ENCODE data around the gene RPL27.
A peak's percentile ranks its signal among the peaks of the same experiment; 100 is the strongest.
"Not testable (repeated sequence)": the region's sequence is repeated elsewhere in the genome, so short reads cannot be mapped to it uniquely, and the experiment has no call there.

RPL27 gene

DNA sequence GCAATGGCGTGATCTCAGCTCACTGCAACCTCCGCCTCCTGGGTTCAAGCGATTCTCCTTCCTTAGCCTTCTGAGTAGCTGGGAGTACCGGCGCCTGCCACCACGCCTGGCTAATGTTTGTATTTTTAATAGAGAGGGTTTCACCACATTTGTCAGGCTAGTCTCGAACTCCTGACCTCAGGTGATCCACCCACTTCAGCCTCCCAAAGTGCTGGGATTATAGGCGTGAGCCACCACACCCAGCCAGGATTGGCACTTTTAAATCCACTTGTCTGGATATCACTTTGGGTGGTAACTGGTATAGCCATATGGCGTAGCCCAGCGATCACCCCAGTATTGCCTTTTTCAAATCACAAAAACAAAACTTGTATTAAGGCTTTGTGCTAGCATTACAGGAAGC, 4.3 kb upstream of the RPL27 start:
- not testable (repeated sequence) for DNase-seq (ENCODE audit: low spot score)

DNA sequence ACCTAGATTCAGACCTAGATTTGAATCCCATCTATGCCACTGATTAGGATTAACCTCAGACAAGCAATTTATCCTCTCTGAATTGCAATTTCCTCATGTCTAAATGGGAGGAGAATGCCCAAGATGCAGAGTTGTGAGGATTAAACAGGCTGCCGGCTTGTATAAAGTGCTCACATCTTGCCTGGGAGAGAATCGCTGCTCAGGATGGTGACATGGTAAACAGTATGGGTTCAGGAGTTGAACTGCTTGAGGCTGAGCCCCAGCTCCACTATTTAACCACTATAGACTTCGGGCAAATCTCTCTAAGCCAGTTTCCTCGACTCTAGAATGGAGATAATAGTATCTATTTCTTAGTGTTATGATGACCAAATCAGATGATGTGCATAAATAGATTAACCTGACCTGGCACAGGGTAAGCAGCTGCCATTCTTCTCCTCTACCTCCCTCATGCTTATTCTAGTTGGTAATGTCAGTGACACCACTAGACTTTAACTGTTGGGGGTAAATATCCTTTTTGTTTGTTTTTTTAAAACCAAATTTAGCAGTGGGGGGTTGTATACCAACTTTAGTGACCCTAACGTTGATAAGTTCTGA, 732 bp upstream of the RPL27 start:
- no peak for DNase-seq (ENCODE audit: low spot score)

DNA sequence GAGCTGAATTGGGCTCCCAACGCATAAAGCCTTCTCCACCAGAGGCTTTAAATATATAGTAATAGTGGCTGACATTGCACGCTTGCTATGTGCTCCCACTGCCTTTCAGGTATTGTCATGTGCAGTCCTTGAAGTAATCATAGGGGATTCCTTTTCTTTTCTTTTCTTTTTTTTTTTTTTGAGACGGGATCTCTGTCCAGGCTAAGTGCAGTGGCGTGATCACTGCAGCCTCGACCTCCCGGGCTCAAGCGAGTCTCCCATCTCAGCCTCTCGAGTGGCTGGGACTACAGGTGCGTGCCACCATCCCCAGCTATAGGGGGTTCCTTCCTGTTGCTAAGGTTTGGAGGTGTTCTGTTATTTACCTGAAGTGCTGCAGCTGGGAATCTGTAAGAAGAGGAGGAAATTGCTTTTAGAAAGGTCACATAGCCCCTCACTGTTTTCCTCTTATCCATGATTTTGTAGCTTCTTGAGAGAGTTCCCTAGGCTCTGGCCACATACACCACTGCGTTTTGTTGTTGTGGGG, 845 bp downstream of the RPL27 start:
- DNase-seq (ENCODE audit: low spot score) = no peak

DNA sequence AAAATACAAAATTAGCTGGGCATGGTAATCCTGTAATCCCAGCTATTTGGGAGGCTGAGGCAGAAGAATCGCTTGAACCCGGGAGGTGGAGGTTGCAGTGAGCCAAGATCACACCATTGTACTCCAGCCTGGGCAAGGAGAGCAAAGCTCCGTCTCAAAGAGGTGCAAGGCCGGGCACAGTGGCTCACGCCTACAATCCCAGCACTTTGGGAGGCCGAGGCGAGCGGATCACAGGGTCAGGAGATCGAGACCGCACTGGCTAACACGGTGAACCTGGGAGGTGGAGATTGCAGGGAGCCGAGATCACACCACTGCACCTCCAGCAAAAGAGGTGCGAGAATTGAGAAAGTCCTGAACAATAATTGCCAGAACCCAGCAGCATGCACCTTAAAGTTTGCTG, 2.7 kb downstream of the RPL27 start:
- not testable (repeated sequence) for DNase-seq (ENCODE audit: low spot score)

DNA sequence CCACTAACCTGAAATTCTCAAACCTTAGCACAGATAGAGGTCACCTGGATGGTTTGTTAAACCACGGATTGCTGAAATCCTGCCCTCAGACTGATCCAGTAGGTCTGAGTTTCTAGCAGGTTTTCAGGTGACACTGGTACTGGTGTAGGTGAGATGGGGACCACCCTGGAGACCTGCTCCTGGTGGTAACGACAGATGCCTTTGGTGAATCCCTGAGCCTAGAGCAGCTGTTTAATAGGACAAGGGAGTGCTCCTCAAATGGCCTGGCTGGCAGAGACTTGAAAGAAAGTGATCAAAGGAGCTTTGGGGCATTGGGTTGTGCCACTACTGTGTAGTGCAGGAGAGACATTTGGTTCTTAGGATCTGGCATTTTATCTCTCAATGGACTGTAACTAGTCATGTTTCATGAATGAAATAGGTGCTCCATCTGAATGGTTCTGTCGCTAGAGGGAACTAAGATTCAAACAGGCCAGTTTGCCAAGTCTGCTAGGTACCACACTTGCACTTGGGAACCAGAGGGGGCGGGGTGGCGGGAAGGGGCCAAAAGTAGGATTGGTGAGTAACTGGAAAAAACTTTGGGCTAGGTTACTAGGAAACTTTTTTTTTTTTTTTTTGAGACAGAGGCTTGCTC, 5.4 kb downstream of the RPL27 start:
- no peak for DNase-seq (ENCODE audit: low spot score)

DNA sequence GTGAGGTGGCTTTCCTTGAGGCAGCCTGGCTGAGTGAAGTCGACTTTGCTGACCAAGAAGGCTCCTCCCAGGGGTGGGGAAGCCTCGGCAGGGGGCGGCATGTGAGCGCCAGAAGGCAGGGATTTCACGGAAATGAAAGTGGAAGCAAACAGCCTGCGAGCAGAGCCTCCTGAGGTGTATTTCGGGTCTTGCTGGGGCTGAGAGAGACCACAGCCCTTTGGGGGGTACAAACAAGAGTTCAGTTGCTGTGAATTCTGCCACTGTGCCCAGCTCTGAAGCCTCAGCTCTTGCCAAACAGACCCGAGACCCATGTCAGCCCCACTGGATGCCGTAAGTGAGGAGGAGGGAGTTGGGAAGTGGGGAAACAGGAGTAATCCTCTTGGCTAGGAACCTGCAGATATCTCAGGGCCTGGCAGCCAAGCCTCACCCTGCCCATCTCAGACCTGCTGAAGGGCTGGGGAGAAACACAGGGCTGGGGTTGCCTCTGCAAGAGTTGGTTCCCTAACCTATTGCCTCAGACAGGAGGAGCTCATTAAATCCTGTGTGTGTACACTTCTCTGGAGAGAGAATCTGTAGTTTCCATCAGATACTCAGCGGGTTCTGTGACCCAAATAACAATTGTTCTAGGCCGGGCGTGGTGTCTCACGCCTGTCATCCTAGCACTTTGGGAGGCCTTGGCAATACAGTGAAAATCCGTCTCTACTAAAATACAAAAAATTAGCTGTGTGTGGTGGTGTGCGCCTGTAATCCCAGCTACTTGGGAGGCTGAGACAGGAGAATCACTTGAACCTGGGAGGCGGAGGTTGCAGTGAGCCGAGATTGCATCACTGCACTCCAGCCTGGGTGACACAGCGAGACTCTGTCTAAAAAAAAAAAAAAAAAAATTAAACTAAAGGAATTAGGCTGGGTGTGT, 8.7 kb downstream of the RPL27 start, which contains the start of gene IFI35:
Gene IFI35 (plus strand): TSS at position 146 of the 913 bp plus-strand sequence. CDS start 164 bp downstream, at position 310.
- peak; percentile 88 for DNase-seq (ENCODE audit: low spot score)

DNA sequence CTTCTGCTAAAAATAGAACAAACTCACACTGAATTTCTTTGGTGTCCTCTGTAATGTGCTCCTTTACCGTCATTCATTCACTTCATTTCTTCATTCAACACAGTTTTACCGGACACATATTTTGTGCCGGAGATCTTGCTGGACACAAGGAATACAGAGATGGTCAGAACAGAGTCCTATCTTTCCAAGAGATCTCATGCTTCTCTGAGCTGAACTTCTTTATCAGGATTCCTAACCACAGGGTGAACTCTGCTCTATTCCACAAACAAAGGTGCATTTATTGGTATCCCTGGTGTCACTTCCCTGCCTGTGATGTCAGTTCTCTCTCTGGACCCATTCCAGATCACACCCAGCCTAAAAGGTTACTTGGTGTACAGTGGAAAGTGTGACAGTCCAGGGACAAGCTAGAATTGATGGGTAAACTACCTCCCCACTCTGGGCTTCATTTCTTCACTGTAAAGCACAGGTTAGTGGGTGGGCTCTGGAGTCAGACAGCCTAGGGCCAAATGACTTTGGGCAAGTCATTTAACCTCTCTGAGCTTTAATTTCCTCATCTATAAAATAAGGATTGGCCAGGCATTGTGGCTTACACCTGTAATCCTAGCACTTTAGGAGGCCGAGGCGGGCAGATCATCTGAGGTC, 12.6 kb downstream of the RPL27 start:
- no peak for DNase-seq (ENCODE audit: low spot score)

DNA sequence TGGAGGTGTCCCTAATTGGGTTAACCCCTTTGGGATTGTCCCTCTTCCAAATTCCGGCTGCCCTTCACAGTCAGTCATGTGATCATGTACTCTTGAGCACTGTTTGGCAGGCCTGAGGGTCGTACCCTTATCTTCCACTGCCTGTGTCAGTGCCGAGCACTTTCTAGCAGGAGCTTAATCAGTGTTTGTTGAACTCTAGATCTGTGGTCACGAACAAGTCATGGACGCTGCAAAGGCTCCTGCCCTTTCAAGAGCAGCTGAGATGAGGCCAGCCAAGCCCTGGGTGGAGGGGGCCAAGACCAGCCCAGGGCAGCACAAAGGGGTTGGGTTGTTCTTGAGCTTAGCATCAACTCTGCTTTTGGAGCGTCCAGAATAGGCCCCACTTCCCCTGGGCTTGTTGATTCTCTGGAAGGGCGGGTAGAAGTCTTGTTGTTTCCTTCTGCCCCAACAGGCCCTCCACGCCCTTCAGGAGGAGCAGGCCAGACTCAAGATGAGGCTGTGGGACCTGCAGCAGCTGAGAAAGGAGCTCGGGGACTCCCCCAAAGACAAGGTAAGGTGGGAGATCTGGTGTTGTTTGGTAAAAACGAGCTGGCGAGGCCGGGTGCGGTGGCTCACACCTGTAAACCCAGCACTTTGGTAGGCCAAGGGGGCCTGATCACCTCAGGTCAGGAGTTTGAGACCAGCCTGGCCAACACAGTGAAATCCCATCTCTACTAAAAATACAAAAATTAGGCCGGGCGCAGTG, 13.7 kb downstream of the RPL27 start:
- no peak for DNase-seq (ENCODE audit: low spot score)

DNA sequence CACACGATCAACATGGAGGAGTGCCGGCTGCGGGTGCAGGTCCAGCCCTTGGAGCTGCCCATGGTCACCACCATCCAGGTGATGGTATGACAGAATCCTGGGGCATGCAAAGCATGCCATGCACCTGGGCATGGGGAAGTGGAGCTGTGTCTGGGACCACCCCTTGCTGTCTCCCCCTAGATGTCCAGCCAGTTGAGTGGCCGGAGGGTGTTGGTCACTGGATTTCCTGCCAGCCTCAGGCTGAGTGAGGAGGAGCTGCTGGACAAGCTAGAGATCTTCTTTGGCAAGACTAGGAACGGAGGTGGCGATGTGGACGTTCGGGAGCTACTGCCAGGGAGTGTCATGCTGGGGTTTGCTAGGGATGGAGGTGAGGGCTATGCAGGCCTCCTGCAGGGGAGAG, 15.1 kb downstream of the RPL27 start:
- no peak for DNase-seq (ENCODE audit: low spot score)

DNA sequence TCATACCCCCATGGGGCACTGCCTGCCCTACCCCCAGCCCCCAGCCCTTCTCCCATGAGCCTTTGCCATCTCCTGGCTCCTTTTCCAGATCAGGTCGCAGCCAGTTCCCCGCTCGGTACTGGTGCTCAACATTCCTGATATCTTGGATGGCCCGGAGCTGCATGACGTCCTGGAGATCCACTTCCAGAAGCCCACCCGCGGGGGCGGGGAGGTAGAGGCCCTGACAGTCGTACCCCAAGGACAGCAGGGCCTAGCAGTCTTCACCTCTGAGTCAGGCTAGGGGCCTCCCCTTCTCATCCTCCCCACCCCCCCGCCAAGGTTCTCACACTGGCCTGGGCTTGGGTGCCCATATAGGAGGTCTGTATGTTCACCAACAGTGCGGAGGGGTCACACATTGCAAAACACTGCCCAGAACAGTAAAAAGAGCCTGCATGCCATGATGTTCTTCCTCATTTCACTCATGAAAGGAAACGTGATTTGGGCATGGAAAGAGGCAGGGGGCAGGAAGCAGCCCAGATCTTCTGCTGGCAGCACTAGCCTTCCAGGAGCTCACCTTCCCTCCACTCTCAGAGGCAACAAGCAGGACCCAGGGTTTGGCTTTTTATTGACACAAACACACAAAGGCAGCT, 15.9 kb downstream of the RPL27 start:
- no peak for DNase-seq (ENCODE audit: low spot score)

DNA sequence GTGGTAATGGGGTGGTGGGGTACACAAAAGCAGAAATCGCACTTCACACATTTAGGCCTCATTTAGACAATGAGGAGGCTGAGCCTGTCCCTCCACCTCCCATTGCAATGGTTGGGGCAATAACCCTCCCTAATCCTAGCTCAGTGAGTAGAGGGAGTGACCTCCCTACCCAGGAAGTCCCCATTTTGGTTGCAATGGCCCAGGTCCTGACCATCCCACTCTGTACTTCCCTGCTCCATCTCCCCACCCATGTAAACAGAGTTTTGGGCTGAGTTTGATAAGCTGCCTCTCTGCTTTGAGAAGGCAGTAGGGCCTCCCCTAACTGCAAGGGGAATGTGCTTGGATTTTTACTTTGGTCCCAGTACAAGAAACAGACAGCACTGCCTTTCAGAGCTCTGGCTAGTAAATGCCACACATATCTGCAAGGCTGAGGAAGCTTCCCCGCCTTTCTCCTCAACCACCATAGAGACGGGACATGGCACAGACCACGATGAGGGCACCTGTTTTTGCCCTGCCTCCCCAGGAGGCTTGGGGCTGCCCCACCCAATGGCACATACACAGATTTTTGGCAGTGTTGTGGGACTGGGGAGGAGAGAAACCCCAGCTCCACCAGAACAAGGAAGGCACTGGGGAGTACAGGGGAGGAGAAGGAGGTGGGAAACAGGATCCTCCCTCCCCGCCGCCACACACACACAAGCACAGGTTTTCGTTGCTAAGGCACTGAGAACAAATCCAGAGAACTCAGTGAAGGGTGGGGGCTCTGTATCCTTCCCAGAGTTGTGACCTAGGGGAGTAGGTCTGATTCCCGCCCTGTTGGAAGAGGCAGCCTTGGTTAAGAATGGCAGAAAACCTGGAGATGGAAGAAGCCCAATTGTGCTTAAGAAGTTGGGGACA, 16.7 kb downstream of the RPL27 start:
- DNase-seq (ENCODE audit: low spot score) = no peak

DNA sequence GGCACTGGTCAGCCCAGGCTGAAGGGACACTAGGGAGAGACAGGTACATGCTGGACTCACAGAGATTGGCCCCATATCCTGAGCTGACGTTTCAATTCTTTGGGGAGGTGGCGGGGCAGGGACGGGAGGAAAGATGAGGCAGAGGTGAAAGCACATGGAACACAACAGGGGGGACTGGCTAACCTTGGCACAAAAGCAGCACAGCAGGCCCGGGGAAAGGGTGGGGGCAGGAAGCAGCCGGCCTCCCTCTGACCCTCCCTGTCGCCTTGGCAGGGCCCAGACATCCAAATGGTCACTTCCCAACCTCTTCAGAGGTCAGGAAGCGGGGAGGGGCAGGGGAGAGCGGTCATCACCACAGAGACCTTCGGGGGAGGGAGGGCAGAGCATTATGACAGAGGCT, 17.4 kb downstream of the RPL27 start:
- no peak for DNase-seq (ENCODE audit: low spot score)

DNA sequence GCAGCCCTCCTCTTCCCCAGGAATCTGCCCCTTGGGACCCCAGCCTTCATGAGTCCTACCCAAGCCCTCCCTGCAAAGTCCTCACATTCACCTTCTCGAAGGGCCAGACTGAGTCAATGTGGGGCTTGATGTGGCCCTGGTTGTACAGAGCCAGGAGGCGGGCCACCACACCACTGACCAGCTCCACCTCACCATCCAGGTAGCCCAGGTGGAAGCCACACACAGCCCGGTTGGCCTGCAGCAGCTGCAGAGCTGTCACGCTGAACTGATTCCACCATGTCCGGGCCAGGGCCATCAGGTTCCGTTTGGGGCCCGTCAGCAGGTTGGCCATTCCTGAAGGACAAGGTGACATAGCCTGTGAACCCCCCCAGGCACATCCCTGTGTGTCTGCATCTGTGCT, 18.0 kb downstream of the RPL27 start:
- no peak for DNase-seq (ENCODE audit: low spot score)

DNA sequence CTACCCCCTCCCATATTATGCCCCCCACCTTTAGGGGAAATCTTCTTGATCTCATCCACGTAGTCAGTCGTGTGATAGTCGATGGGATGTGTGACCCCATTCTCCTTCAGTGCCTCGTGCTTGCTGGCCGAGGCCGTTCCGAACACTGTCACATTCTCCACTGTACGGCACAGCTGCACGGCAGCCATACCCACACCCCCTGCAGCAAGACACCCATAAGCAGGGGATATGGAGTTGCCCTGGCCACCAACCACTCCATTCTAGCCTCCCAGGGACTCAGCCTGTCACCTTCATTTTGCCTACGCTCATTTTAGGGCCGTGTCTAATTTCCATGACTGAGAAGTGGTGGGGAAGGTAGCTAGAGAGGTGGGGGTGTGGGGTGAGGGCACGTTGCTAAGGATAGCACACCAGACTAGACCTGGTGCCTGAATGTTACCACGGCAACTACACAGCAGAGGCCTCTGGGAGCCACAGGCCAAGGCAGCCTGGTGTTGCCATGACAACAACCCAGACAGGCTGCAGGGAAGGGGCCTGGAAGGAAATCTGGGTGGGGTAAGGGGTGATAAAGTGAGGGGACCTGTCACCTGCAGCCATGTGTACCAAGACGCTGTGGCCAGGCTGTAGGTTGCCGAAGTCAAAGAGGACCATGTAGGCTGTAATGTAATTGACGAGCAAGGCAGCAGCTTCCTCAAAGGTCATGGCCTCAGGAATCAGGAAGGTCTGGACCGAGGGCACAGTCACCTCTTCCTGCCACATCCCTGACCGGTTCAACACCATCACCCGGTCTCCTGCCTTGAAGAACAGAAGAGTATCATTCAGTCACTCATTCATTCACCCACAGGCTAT, 20.0 kb downstream of the RPL27 start:
- DNase-seq (ENCODE audit: low spot score) = no peak

DNA sequence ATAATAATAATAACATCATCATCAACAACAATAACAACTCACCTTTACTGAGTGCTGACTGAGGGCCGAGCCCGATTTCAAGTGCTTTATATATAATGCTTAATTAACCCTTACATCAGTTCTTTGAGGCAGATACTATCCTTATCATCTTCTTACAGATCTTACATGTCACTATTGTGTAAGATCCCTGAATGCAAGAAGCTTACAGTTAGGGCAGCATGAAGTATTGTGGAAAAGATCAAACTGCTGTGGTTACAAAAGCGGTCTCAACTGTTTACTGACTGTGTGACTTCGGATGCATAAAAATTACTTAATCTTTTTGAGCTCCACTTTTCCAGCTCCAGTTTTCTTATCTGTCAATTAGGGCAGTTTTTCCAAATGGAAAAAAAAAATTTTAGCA, 20.7 kb downstream of the RPL27 start:
- no peak for DNase-seq (ENCODE audit: low spot score)

DNA sequence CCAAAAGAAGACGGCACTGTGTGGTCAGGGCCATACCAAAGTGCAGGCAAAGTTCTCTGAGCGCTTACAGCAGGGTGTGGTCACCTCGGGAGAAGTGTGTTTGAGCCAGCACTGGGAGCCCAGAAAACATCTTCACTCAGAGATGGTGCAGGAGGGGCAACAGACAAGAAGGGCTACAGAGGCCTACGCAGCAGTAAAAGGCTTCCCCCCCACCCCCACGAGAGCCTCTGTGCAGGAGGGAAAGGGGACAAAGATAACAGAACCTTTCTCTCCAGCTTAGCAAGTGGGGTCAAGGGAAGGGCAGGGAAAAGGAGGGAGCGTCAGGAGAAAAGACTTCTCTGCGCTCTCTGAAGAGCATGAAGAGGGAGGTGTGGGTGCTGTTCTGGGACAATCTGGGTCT, 21.2 kb downstream of the RPL27 start:
- peak; percentile 41 for DNase-seq (ENCODE audit: low spot score)

DNA sequence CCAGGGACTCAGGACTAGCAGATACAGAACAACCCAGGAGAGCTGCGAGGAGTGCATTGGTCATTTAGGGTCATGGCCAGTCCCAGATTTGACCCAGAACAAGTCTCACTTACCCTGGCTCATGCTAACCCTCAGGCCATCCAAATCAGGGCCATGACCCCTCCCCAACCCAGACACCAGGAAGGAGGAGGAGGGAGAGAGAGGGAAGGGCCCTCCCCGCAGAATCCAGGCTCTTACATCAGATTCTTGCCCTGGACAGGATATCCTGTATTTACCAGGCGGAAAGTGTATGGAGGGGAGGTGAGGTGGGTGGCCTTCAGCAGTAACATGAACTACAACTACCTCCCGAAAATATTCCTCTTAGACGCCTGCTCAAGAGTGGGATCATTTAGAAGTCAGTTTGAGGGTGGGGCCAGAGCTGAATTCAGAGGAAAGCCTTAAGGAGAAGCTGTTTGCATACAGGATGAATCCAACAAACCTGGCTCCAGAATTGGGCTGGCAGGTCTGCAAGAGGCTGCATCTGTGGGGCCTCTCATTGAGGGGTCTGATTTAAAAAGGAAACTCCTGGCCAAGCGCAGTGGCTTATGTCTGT, 21.9 kb downstream of the RPL27 start:
- DNase-seq (ENCODE audit: low spot score) = no peak
